NCI-H1694 treated with DMSO at 0.1 percent for 48 hours (cell line): ENCODE results near the gene SPATS1.
"Not testable (repeated sequence)": the region's sequence is repeated elsewhere in the genome, so short reads cannot be mapped to it uniquely, and the experiment has no call there.

Source experiments
- DNase-seq: peaks from one replicate; lab custom pipeline; 2025; lab: John Stamatoyannopoulos, UW

SPATS1 gene

DNA sequence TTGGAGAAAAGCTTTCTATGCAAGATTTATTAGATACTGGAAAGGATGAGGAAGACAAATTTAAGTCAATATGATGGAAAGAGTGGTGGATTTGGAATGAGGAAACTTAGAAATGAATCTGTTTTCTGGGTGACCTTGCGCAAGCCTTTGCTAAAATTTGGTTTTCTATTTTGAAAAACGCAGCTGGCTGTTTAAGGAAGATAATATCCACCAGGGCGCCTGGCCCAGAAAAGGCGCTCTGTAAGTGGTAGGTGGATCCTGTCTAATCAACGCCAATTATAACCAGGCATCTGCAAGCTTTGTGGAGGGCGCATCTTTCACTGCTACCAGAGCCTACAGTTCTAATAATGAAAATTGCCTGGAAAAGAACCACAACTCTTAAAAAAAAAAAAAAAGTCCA, 398 bp upstream of the SPATS1 start:
- no peak for DNase-seq

DNA sequence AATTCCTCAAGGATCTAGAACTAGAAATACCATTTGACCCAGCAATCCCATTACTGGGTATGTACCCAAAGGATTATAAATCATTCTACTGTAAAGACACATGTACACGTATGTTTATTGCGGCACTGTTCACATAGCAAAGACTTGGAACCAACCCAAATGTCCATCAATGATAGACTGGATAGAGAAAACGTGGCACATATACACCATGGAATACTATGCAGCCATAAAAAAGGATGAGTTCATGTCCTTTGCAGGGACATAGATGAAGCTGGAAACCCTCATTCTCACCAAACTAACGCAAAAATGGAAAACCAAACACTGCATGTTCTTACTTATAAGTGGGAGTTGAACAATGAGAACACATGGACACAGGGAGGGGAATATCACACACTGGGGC, 4.4 kb downstream of the SPATS1 start:
- DNase-seq = not testable (repeated sequence)

DNA sequence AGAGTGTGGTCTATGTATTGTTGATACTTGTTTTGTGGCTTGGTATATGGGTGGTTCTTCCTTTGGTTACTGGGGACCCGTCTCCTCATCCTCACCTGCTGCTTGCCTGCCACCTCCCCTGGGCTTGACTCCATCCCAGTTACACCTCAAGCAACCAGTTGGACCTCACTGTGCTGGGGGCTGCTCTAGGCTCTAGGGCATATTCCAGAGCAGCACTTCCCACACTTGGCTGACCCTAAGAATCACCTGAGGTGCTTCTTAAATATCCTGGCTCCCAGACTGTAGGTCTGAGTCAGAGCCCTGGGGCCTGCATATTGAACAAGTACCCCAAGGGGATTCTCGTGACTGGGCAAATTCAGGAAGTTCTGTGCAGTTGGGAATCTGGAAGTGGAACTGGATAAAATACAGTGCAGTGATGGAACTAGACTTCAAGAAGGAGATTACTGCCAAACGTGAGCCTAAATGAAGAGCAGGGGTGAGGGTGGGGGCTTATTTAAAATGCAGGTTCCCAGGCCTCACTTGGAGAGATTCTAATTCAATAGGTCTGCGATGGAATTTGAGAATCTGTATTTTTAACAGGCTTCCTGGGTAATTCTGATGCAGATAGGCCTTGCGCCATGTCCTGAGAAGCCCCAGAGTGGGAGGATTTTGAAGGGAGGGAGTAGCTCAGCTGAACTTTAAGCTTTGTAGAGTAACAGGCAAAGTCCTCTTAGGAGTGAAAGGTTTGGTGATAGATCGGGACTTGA, 7.6 kb downstream of the SPATS1 start:
- no peak for DNase-seq

DNA sequence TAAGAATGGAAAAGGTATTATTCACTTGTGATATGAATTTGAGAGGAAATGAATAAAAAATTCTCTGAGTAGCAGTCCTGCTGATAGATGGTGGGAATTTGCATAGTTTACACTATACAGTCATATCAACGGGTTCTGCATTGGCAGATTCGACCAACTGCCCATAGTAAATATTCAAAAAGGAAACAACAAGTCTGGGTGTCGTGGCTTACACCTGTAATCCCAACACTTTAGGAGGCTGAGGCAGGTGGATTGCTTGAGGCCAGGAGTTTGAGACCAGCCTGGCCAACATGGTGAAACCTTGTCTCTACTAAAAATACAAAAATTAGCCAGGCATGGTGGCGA, 8.2 kb downstream of the SPATS1 start:
- DNase-seq = not testable (repeated sequence)

DNA sequence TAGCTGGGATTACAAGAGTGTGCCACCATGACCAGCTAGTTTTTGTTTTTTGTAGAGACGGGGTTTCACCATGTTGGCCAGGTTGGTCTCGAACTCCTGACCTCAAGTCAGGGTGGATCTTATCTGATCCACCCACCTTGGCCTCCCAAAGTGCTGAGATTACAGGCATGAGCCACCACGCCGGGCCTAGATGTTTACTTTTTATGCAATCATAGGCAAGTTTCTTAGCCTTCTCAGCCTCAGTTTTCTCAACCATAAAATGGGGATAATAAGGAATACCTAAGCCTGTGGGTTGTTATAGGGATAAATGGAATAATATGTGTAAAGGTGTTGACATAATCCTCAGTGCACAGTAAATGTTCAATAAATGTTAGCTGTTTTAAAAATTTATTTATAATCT, 9.8 kb downstream of the SPATS1 start:
- DNase-seq = no peak

DNA sequence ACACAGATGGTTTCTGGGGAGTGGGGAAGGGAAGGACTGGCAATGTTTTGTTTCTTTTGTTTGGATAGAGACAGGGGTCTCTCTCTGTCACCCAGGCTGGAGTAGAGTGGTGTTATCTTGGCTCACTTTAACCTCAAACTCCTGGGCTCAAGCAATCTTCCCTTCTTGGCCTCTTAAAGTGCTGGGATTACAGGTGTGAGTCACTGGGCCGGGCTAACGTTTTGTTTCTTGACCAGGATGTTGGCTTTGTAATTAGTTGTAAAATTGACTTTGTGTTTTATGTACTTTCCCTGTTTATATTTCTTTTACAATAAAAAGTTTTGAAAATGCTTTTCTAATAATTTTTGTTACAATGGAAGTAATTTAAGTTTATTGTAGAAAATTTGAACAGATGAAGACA, 10.9 kb downstream of the SPATS1 start:
- DNase-seq = no peak

DNA sequence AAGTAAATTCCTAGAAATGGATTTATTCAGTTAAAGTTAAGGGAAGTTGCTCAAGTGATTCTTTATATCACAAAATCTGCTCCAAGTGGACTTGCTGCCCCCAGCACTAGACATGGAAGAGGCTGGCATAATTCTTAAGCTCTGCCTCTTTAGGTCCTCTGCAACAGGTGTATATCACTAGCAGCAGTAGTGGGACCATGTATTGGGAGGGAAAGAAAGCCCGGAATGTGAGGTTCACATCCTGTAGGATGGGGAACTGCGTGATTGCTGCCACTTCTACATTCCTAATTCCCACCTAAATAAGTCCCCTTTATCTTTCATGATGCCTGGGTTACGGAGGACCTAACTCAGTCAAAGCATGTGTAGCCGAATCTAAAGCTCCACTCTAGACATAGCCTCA, 13.2 kb downstream of the SPATS1 start:
- no peak for DNase-seq

DNA sequence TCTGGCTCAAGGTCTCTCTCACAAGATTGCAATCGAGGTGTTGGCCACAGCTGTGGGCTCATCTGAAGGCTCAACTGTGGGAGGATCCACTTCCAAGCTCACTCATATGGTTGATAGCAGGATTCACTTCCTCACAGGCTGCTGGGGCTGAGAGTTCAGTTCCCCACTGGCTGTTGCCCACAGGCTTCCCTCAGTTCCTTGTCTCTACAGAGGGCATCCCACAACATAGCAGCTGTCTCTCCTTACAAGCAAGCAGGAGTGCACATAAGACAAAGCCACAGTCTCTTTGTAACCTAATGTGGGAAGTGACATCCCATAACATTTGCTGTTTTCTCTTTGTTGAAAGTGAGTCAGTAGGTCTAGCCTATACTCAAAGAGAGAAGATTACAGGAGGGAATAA, 14.0 kb downstream of the SPATS1 start:
- DNase-seq = no peak

DNA sequence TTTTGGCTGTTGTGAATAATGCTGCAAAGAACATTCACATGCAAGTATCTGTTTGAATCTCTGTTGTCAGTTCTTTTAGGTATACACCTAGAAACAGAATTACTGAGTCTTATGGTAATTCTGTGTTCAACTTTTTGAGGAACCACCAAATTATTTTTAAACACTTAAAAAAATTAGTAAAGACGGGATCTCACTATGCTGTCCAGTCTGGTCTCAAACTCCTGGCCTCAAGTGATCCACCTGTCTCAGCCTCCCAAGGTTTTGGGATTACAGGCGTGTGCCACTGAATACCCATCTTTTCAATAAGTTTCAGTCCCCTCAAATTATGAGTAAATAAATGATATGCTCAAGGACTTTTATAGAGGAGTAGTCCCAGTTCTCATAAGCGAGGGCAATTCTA, 17.5 kb downstream of the SPATS1 start:
- no peak for DNase-seq

DNA sequence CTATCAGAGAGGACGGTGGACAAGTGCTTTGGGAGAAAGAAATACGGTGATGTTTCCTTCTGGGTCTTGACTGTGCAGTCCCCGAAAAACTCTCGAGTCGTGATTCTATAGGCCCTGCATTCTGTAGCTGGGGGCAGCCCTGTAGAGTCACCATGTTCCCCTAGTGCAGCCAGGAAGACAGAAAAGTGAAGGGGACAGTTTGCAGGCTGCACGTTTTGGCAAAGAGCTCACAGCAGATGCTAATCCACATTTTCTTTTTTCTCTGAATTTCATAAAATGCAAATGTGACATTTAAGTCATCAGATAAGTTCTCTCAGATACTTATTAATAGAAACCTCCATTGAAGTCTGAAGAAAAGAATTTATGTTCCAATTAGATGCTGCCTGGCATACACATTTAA, 19.5 kb downstream of the SPATS1 start:
- DNase-seq = no peak

DNA sequence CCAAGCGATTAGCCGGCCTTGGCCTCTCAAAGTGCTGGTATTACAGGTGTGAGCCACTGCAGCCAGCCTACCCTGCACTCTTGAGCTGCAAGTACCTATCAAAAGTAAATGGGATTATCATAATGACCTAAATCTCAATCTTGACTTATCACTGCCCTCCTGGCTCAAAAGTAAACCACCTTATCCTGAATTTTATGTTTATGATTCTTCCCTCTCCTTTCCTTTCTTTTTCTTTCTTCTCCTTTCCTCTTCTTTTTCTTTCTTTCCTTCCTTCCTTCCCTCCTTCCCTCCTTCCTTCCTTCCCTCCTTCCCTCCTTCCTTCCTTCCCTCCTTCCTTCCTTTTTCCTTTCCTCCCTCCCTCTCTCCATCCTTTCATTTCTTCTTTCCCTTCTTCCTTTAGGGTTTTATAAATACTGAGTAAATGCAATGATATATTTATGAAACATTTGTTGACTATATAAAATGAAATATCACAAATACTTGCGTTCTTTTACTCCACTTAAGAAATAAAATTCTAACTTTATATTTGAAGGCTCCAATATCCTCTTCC, 21.0 kb downstream of the SPATS1 start:
- DNase-seq = no peak

DNA sequence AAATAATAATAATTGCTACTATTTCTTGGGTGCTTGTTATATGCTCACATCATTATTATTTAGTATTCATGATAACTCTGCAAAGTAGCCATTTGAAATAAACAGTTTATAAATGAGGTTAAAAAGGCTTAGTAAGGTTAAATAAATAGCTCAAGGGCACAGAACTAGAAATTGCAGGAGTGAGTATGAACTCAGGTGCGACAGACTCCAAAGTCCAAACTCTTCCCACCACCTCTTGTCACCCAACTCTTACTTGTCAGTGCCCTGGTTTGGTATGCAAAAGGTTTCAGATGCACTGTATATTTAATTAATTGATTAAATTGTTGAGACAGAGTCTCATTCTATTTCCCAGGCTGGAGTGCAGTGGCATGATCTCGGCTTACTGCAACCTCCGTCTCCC, 24.3 kb downstream of the SPATS1 start:
- DNase-seq = no peak

DNA sequence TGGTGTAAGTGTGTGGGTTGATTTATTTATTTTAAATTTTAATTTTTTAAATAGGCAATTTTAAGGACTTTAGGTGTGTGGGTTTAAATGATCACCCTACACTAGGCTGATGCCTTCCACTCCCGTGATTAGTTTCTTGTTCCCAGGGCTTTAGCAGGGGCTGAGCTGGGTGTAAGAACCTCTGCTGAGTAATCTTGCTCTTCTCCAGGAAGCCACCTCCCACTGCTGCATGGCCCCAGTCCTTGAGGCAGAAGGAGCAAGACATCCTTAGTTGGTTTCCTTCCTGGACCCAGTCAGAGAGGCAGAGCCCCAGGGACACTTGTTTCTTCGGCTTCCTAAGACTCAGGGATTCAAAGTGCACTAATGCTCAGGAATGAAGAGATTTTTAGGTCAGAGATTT, 25.2 kb downstream of the SPATS1 start:
- DNase-seq = no peak

DNA sequence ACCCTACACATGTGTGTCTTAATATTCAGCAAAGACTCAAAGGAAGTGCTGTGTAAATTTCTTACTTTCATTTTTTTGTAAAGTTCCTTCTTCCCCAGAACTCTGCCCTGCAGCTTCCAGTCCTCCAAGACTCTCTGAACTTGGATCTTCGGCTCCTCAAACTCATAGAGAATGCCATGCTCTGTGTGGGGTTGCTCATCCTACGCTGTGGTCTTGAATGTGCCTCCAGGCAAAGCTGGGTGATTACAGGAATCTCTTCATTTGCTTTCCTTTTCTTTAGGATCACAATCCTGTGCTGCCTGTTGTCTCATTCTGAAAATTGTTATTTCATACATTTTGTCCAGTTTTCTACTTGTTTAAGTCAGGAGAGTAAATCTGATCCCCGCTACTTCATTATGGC, 30.6 kb downstream of the SPATS1 start:
- DNase-seq = no peak

DNA sequence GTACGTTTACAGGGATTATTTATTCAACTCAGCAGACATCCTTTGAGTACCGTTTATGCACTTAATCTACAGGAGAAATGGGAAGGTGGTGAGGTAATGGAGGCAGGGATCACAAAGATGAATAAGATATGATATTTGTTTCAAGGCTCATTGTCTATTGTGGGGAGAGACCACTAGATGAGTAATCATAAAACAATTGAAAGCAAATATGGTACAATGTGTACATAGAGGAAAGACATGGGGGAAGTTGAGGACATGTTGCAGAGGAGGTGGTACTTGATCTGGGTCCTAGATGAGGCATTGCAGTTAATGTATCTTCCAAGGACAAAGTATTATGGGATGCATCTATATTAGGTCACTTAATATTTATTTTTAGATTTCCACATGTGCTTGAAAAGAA, 31.3 kb downstream of the SPATS1 start:
- DNase-seq = no peak

DNA sequence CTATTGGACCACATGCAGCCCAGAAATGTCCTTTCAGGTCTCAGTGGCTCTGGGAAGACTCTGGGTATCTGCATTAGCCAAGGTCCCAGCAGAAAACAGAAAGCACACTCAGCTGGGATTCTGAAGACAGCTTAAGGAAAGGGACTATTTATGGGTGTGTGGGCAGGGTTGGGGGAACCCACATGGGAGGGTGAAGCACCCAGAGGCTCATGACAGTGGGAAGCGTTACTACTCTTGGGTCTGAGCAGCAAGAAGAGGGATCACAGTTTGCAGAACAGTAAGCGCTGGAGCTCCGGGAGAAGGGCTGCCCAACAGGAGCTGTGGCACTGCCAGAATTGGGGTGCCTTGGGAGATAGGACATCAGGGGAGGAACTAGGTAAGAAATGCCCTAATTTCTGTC, 32.6 kb downstream of the SPATS1 start:
- no peak for DNase-seq

DNA sequence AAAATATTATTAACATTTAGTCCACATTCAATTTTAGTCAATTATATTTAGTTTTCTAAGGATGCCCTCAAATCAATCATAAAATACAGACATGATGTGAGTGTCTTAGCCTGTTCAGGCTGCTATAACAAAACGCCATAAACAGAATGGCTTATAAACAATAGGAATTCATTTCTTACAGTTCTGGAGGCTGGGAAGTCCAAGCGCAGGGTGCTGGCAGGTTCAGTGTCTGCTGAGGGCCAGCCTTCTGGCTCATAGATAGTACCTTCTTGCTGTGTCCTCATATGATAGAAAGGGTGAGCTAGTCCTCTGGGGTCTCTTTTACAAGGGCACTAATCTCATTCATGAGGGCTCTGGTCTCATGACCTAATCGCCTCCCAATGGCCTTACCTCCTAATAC, 35.0 kb downstream of the SPATS1 start:
- no peak for DNase-seq

DNA sequence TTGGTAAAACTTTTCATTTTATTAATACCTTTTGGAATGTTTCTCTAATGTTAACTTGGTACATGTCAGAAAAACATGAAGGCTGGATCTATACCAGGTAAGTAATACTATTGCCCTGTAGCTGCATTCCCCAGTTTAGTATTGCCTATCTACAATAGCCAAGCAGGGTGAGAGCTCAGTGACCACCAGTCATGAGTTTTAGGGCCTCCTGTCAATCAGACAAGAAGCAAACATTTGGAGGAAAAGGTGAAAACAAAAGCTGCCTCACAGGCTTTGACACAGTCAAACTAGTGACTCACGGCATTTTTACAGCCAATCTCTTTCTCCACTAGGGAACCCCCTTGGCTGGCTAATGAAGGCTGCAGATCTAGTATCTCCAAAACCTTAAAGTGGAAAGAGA, 35.5 kb downstream of the SPATS1 start:
- DNase-seq = no peak

DNA sequence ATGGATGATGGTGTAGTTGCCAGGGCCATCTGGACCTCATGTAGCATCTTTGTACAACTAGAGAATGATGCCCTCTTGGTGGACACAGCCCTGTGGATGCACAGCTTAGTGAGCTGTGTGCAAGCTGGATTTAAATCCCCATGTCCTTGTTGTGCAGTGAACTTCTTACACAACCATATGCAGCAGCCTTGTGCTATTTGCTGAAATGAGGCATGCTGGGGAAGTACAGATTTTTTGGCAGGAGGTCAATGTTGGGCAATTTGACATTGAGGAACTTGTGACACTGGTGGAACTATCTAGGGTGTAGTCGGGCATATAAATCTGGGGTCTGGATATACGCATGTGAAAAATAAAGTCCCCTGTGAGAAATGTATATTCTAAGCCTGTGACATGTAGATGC, 39.3 kb downstream of the SPATS1 start:
- no peak for DNase-seq

DNA sequence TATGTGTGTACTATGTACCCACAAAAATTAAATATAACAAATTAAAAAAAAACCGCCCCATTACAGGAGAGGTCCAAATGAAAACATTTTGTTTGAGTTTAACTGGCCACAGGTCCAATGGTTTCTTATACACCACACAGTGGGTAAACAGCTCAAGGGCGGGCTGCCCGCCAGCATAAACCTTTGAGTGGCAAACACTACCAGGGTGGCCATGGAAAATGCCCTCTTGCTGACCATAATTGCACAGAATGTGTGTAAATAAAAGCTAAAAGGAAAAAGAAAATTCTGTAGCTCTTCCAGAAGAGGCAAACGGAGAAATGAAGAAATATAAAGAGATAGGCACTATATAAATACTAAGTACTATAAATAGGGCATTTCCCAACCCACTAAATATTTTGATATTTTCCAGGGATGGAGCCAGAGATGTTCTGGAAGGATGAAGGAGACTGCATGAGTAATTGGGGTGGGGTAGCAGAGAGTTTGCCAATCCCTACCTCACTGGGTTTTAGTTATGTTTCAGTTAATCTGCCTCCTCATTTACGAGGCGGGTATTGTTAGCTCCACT, 44.0 kb downstream of the SPATS1 start:
- DNase-seq = no peak

DNA sequence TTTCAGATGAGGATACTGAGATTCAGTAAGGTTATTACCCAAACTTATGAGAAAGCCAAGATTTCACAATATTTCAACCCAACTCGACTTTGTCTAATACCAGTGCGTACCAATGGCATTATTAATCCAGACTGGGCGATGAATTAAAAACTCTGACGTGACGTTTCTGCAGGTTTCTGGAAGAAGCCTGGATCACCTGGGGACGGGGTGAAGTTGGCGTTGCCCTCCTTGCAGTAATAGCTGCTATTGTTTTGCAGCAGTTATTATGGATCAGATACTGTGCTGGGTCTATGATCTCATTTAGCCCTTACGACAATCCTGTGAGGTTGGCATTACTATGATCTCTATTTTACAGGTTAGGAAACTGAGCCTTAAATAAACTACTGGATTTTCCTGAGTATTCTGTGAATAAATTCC, 44.5 kb downstream of the SPATS1 start:
- no peak for DNase-seq

DNA sequence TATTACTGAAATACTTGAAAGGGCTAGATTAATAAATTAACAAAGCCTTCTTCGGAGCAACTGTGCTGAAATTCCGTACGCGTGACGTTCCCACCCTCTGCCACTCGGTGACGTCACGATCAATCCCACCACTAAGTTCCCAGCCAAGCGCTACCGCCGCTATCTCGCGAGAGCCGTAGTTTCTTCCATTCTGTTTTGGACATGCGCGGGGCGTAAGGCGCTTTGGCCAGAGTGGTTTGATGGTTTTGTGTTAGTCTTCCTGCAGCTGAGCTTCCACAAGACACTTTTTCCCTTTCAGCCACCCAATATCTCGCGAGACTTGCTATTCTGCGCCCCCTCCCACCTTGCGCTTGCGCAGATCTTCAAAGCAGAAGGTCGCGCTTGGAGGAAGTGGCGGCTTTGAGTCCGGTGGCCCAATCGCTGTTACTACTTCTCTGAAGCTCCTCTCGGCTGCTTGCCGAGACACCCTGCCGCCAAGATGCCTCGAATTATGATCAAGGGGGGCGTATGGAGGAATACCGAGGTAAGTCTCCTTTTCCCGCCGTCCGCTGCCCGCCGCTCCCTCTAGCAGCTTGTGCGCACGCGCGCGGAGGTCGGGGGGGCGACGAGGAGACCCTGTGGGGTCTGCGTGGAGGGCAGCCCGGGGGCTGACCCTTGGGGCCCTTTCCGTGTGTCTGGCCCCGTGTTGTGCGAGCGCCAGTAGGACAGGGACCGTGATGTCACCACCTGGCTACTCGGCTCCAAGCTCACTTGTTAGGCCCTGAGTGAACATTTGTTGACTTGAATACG, 45.1 kb downstream of the SPATS1 start, which contains the start of gene CDC5L:
TSS of gene CDC5L (plus strand) at position 361 of the 789 bp plus-strand sequence. CDS start at position 479, 118 bp downstream.
- peak; percentile 97 for DNase-seq

DNA sequence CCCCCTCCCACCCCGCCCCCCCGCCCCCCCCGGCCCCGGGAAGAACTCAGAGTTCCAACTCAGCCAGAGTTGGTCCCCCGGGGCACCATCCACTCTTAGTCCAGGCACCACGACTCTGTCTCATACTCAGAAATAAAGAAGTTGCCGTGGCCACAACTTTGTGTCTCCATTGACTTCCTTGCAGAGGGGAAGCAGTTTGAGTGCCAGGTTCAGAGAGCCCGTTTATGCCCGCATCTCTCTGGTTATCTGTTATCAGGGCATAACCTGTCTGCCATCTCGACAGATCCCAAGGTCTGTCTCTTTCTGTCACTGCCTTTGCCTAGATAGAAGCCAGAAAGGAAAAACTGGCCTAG, 45.7 kb downstream of the SPATS1 start:
- DNase-seq = no peak
